Measurements from ENCODE around the gene TUBD1. TPM values are rescaled to one million over a fixed set of nuclear protein-coding genes. Genes with fewer than 3 reads are reported as not detected.

The TUBD1 gene
- total and polyA plus RNA-seq, 2 of the 13 experiments (the other 11 are each of a cell fraction or from before 2014, with no cell fraction given) = 18.2 to 25.9 TPM

DNA sequence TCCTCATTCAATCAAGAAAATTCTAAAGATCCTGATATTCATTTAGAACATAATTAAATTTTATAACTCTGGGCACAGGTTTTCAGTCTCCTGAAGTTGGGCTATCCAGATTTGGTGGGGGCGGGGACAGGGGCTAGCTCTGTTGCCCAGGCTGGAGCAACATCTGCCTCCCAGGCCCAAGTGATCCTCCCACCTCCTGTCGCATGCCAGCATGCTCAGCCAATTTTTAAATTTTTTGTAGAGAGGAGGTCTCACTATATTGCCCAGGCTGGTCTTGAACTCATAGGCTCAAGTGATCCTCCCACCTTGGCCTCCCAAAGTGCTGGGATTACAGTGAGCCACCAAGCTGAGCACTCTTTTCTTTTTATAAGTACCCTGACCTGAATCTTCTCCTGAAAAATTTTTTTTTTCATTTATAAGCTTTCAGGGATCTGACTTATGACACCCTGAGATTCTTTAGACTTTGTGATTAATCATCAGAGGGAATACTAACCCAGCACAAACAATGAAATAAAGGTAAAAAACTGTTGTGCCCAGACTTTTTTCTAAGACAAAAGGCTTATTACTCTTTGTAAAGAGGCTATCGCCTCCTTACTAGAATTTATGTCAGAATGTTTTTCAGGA is 62.6 kb downstream of the TUBD1 start:
- in situ Hi-C loops (cut with HindIII; ENCODE audit: extremely low pct_ligation_motif_present, low pct_unique_long_range_greater_than_20kb) (no loop called here), intact Hi-C loops (cut with micrococcal nuclease; ENCODE audit: unreplicated experiment) (no loop called here)
- Histone ChIP-seq H2AFZ (ENCODE audit: low read length) (no peak overlapping the region), H3K9ac (ENCODE audit: insufficient read depth, low read depth, low read length) (peak overlapping the region; percentile 74), H3K4me3 (replicated peaks in 1 of 3; ENCODE audit: insufficient read depth in 1 of 3, low read depth in 2 of 3, low read length in 3 of 3) (no peak overlapping the region; a peak in 1 of 6 replicates), H4K20me1 (ENCODE audit: insufficient read depth, low read length) (no peaks in the 10 kb centered on the region), H3K36me3 (replicated peaks in 1 of 2; ENCODE audit: control insufficient read depth in 1 of 2, insufficient read depth in 2 of 2, low read length in 2 of 2) (no peaks in the 10 kb centered on the region; a peak in 2 of 5 replicates), H3K27me3 (ENCODE audit: control insufficient read depth in 1 of 2, insufficient read depth in 2 of 2, low read length in 2 of 2) (no peaks in the 10 kb centered on the region), H3K27ac (ENCODE audit: extremely low read length, insufficient read depth, low read length) (peak overlapping the region; percentile 90), H3K4me1 (ENCODE audit: insufficient read depth, low read length) (peaks cover 79% of the 10 kb centered on the region), H3K4me2 (ENCODE audit: low read depth, low read length) (peak overlapping the region; percentile 59), H3K9me3 (ENCODE audit: low read length) (no peaks in the 10 kb centered on the region), H3K79me2 (ENCODE audit: insufficient read depth, low read length) (peaks cover 15% of the 10 kb centered on the region)
- no TSS peak for BruUV-seq (replicated peaks)
- ATAC-seq (no peak), FAIRE-seq (no peak), DNase-seq (ENCODE audit: low spot score) (no peak)
- TF ChIP-seq PAX8 (CRISPR knock-in tag; IDR thresholded peaks at IDR 0.05; ENCODE audit: borderline replicate concordance) (no peak), ATF7-NPFF (CRISPR knock-in tag; IDR thresholded peaks at IDR 0.05; ENCODE audit: low read depth) (0 out of 2 replicates have a peak, but pooled peaks have one; percentile 43)
- TF ChIP-seq, protein P1, sequence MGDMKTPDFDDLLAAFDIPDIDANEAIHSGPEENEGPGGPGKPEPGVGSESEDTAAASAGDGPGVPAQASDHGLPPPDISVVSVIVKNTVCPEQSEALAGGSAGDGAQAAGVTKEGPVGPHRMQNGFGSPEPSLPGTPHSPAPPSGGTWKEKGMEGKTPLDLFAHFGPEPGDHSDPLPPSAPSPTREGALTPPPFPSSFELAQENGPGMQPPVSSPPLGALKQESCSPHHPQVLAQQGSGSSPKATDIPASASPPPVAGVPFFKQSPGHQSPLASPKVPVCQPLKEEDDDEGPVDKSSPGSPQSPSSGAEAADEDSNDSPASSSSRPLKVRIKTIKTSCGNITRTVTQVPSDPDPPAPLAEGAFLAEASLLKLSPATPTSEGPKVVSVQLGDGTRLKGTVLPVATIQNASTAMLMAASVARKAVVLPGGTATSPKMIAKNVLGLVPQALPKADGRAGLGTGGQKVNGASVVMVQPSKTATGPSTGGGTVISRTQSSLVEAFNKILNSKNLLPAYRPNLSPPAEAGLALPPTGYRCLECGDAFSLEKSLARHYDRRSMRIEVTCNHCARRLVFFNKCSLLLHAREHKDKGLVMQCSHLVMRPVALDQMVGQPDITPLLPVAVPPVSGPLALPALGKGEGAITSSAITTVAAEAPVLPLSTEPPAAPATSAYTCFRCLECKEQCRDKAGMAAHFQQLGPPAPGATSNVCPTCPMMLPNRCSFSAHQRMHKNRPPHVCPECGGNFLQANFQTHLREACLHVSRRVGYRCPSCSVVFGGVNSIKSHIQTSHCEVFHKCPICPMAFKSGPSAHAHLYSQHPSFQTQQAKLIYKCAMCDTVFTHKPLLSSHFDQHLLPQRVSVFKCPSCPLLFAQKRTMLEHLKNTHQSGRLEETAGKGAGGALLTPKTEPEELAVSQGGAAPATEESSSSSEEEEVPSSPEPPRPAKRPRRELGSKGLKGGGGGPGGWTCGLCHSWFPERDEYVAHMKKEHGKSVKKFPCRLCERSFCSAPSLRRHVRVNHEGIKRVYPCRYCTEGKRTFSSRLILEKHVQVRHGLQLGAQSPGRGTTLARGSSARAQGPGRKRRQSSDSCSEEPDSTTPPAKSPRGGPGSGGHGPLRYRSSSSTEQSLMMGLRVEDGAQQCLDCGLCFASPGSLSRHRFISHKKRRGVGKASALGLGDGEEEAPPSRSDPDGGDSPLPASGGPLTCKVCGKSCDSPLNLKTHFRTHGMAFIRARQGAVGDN (CRISPR knock-in tag; IDR thresholded peaks at IDR 0.05) = peak; percentile 24; the same call in 1 of the 2 replicates
- ChIA-PET POLR2A (interaction anchor here (1.3 to 20.0 kb wide), 9 partner anchors 8 to 45 kb away, joined by 7 to 501 read pairs (median 14); no protein-coding TSS in a partner anchor), CTCF (ENCODE audit: low intra/inter-chr PET ratio, low total read pairs) (interaction anchor here (1.7 kb wide), 1 partner anchor 76 kb away, joined by 8 read pairs; no protein-coding TSS in a partner anchor)
- WGBS (ENCODE audit: low lambda C conversion rate) = 90% methylated on average over 3 of the region's 3 CpGs
